HEK293T (cell line): ENCODE results near the gene MORN1.

ENCODE experiments used
- CTCF ChIA-PET: fragments of 350-600 bp; formaldehyde crosslinking; extraction: SDS; loops from one replicate; lab custom pipeline; 2021; ENCODE audit warnings: antibody characterized with exemption, inconsistent platforms; lab: Yijun Ruan, JAX
- POLR2A ChIA-PET: fragments of 350-600 bp; formaldehyde crosslinking; extraction: SDS; loops from one replicate; lab custom pipeline; 2020; ENCODE audit warnings: antibody characterized with exemption, inconsistent platforms; lab: Yijun Ruan, JAX
- DNase-seq: peaks from one replicate; pipeline ENCODE4 v3.0.0; 2012; ENCODE audit warnings: mixed read lengths; ENCODE audit errors: extremely low spot score
- ARNT ChIP-seq: fragments of 450-650 bp; IDR thresholded peaks from 2 replicates; pipeline ENCODE4 v1.6.1; 2017; ENCODE audit warnings: mild to moderate bottlenecking
- BHLHE40 ChIP-seq: fragments of 450-650 bp; IDR thresholded peaks from 2 replicates; pipeline ENCODE4 v1.6.1; 2016; ENCODE audit warnings: mild to moderate bottlenecking, moderate library complexity, borderline replicate concordance
- CTBP1 ChIP-seq: fragments of 450-650 bp; IDR thresholded peaks from 2 replicates; pipeline ENCODE4 v1.6.1; 2016; ENCODE audit warnings: borderline replicate concordance
- ELF4 ChIP-seq: fragments of 450-650 bp; IDR thresholded peaks from 2 replicates; pipeline ENCODE4 v1.6.1; 2017; ENCODE audit warnings: antibody characterized with exemption
- FOXA1 ChIP-seq: fragments of 450-650 bp; IDR thresholded peaks from 2 replicates; pipeline ENCODE4 v1.6.1; 2016; ENCODE audit warnings: mild to moderate bottlenecking
- FOXK2 ChIP-seq: fragments of 450-650 bp; IDR thresholded peaks from 2 replicates; pipeline ENCODE4 v1.6.1; 2016; ENCODE audit warnings: mild to moderate bottlenecking
- FOXM1 ChIP-seq: fragments of 450-650 bp; IDR thresholded peaks from 2 replicates; pipeline ENCODE4 v1.6.1; 2017; ENCODE audit warnings: mild to moderate bottlenecking, borderline replicate concordance
- HDGF ChIP-seq: fragments of 450-650 bp; IDR thresholded peaks from 2 replicates; pipeline ENCODE4 v1.6.1; 2017; ENCODE audit warnings: antibody characterized with exemption, borderline replicate concordance
- L3MBTL2 ChIP-seq: fragments of 450-650 bp; conservative IDR thresholded peaks from 2 replicates; pipeline ENCODE4 v1.6.1; 2016; ENCODE audit warnings: mild to moderate bottlenecking
- LEF1 ChIP-seq: fragments of 450-650 bp; IDR thresholded peaks from 2 replicates; pipeline ENCODE4 v1.6.1; 2017; ENCODE audit warnings: mild to moderate bottlenecking, borderline replicate concordance
- NFRKB ChIP-seq: fragments of 450-650 bp; IDR thresholded peaks from 2 replicates; pipeline ENCODE4 v1.6.1; 2016; ENCODE audit warnings: mild to moderate bottlenecking, moderate library complexity
- SP1 ChIP-seq: fragments of 450-650 bp; IDR thresholded peaks from 2 replicates; pipeline ENCODE4 v1.6.1; 2017
- SUZ12 ChIP-seq: fragments of 450-650 bp; IDR thresholded peaks from 2 replicates; pipeline ENCODE4 v1.6.1; 2016; ENCODE audit warnings: mild to moderate bottlenecking
- TARDBP ChIP-seq: fragments of 450-650 bp; IDR thresholded peaks from 2 replicates; pipeline ENCODE4 v1.6.1; 2016
- ZNF384 ChIP-seq: fragments of 450-650 bp; IDR thresholded peaks from 2 replicates; pipeline ENCODE4 v1.6.1; 2016
- TF ChIP-seq, protein P1 (sequence below): fragments of 450-650 bp; IDR thresholded peaks from 2 replicates; pipeline ENCODE4 v1.6.1; 2016

The MORN1 gene

DNA sequence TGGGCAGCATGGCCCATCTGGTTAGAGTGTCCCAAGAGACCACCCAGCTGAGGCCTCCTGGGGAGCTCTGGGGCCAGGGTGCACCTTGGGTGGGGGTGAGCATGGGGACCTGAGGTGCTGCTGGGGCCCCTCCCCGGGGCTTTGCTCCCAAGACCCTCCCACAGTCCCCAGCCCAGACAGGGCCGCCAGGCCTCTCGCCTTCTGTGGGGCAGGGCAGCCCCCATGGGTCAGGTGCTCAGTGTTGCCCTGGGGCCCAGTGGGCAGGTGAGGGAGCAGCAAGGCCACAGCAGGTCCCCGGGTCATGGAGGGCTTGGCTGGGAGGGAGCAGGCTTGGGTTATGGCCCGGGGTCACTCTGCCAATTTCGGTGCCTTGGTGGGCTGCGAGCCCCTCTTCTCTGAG, 45.5 kb upstream of the MORN1 start:
- TF ChIP-seq, protein P1, sequence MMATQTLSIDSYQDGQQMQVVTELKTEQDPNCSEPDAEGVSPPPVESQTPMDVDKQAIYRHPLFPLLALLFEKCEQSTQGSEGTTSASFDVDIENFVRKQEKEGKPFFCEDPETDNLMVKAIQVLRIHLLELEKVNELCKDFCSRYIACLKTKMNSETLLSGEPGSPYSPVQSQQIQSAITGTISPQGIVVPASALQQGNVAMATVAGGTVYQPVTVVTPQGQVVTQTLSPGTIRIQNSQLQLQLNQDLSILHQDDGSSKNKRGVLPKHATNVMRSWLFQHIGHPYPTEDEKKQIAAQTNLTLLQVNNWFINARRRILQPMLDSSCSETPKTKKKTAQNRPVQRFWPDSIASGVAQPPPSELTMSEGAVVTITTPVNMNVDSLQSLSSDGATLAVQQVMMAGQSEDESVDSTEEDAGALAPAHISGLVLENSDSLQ: no peak
- no peak for TF ChIP-seq ELF4
- no peak for TF ChIP-seq FOXM1
- no peak for TF ChIP-seq SP1
- no peak for TF ChIP-seq SUZ12
- no peak for TF ChIP-seq CTBP1
- TF ChIP-seq HDGF: no peak
- TF ChIP-seq L3MBTL2: no peak
- no peak for TF ChIP-seq ZNF384
- CTCF ChIA-PET: no interaction called here
- POLR2A ChIA-PET: no interaction called here
- DNase-seq: no peak

DNA sequence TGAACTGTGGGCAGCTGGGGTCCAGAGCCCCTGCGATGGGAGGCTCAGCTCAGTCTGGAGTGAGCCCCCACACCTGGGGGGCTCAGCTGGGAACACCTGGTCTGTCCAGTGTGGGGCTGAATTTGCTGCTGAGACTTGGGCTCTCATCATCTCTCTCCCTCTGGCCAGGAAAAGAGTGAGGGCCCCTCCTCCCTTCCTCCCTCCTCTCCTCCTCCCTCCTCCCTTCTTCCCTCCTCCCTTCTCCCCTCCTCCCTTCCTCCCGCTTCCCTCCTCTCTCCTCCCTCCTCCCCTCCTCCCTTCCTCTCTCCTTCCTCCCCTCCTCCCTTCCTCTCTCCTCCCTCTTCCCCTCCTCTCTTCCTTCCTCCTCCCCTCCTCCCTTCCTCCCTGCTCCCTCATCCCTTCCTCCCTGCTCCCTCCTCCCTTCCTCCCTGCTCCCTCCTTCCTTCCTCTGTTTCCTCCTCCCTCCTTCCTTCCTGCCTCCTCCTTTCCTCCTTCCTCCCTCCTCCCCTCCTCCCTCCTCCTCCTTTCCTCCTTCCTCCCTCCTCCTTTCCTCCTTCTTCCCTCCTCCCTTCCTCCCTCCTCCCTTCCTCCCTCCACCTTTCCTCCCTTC, 44.5 kb upstream of the MORN1 start:
- ChIA-PET POLR2A (no interaction called here), CTCF (no interaction called here)
- TF ChIP-seq NFRKB (no peak), ELF4 (no peak), ARNT (no peak), FOXM1 (no peak), HDGF (no peak), FOXK2 (no peak)
- TF ChIP-seq, protein P1: no peak
- DNase-seq: no peak

DNA sequence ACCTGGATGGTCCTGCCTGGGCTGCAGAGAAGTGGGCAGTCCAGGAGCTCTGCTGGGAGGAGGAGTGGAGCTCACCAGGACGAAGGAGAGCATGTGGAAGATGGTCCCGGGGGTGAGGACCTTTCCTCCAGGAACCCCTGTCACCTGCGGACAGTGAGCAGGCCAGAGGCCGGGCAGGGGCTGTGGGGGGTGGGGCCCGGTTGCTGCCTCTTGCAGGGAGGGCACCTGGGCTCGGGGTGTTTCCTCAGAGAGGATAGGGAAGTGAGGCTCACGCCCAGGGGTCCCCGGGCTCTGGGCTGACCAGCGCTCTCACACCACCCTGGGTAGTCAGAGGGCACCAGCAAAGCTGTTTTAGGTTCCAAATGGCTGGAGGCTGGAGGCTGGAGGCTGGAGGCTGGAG, 43.7 kb upstream of the MORN1 start:
- TF ChIP-seq FOXA1 (no peak), ZNF384 (no peak)
- no peak for DNase-seq
- ChIA-PET POLR2A (no interaction called here), CTCF (interaction anchor here (1.1 kb wide), 1 partner anchor 20 kb away, joined by 3 read pairs; no protein-coding TSS in a partner anchor)

DNA sequence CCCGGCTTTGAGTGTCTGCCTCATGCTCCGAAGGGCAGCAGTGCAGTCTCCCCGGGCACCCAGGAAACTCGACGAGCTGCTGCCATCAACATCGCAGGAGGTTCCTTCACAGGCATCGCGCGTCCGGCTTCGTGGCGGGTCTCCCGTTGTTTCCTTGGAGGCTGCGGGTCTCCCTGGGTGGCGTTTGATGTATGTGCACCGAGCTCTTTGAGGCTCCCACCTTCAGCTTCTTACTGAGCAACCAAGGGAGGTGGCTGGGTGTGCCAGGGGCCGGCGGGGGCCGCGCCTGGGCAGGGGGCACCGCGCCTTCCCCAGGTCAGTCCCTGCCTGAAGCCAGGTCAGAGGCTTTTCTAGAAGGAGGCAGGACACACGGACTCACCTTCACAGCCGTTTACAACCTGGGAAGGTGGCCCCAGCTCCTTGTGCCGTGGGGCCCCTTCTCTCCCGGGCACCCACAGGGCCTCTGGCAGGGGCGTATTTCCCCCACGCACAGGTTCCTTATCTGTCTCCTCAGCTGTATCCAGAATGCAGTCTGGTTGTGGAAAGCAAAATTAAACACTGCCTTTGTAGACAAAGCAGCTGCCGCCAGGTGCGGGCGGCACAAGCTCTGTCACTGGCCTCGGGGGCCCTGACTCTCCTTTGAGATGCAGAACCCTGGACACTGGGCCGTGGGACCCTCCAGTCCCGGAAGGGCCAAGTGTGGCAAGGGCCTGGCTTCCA, 42.7 kb upstream of the MORN1 start:
- CTCF ChIA-PET: interaction anchor here (1.1 kb wide), 2 partner anchors 13 to 19 kb away, joined by 3 read pairs; no protein-coding TSS in a partner anchor
- POLR2A ChIA-PET: no interaction called here
- DNase-seq: no peak
- TF ChIP-seq ZNF384: no peak

DNA sequence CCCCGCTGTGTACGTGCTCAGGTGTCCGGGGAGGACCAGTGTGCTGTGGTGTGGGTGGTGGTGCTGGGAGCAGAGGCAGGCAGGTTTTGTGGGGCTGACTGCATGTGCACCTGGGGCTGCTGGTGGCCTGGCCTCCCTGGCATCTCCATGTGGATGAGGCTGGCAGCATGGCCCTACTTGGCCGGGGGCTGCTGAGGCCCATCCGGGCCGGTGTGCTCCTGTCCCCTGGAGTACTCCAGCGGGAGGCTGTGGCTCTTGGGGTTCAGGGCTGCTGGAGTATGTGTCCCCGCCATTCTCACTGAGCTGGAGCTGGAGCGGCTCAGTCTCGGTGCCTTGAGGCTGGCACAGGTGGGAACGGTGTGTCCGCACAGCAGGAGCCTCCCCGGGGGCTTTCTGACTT, 41.8 kb upstream of the MORN1 start:
- no peak for DNase-seq
- TF ChIP-seq SUZ12: no peak
- TF ChIP-seq FOXA1: no peak
- no peak for TF ChIP-seq HDGF
- TF ChIP-seq LEF1: no peak
- no peak for TF ChIP-seq FOXK2
- no peak for TF ChIP-seq ZNF384
- no peak for TF ChIP-seq FOXM1
- TF ChIP-seq CTBP1: no peak
- TF ChIP-seq BHLHE40: no peak
- TF ChIP-seq ELF4: no peak
- TF ChIP-seq L3MBTL2: no peak
- CTCF ChIA-PET: no interaction called here
- POLR2A ChIA-PET: no interaction called here

DNA sequence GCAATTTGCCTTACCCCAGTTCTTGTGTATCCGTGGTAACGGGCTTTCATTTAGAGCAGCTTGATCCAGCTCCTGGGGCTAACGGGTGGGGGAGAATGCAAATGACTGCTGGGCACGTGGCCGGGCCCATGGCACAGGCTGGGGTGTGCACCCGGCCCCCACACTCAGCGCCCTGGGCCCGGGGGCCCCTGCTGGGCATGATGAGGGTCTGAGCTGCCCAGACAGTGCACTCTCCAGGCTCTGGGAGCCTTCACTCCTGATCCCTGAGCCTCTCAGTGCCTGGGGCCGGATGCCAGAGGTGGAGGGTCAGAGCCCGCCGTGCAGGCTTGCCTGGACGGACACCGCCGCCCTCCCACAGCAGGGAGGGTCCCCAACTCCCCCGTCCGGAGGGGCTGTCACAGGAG, 41.1 kb upstream of the MORN1 start:
- DNase-seq: no peak
- ChIA-PET CTCF (no interaction called here), POLR2A (interaction anchor here (0.8 kb wide), 1 partner anchor 16 kb away, joined by 4 read pairs; no protein-coding TSS in a partner anchor)
- no peak for TF ChIP-seq L3MBTL2
- TF ChIP-seq BHLHE40: no peak

DNA sequence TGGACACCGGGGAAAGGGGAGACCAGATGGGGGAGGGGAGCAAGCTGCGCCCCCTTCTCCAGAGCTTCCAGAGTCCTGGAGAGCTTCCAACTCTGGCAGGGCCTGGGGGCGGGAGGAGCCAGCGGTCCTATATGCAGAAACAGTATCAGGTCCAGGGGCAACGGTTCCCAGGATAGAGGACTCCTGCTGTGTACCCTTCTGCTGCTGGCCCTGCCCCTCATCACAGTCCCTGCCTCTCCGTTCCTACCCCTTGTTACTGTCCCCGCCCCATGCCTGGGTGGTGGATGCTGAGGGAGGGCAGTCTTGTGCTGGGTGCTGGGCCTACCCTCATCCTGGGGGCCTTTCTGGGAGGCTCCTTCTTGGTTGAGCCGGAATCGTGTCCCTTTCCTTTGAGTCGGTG, 40.2 kb upstream of the MORN1 start:
- TF ChIP-seq ELF4: no peak
- TF ChIP-seq LEF1: no peak
- TF ChIP-seq FOXK2: no peak
- POLR2A ChIA-PET: no interaction called here
- CTCF ChIA-PET: no interaction called here
- DNase-seq: no peak

DNA sequence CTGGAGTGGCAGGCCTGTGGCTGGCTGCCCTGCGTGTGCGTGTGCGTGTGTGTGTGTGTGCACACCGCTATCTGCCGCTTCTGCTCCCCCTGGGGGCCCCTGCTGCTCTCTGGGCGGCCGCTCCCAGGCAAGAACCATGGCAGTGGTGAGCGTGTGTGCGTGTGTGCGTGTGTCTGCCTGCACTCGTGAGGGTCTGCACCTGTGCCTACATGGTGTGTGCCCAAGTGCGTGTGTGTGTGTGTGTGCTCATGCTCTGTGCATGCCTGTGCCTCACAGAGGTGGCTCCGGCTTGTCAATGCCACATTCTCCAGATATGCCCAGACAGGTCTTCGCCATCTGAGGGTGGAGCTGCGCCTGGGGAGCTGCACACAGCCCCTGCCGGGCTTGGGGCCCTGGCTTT, 39.7 kb upstream of the MORN1 start:
- POLR2A ChIA-PET: no interaction called here
- CTCF ChIA-PET: no interaction called here
- DNase-seq: no peak
- no peak for TF ChIP-seq FOXK2
- TF ChIP-seq FOXM1: no peak
- no peak for TF ChIP-seq ARNT
- TF ChIP-seq ZNF384: no peak
- TF ChIP-seq L3MBTL2: no peak
- no peak for TF ChIP-seq HDGF
- no peak for TF ChIP-seq ELF4
- no peak for TF ChIP-seq TARDBP
- TF ChIP-seq CTBP1: no peak
- no peak for TF ChIP-seq SP1
- TF ChIP-seq FOXA1: no peak
